HG03139 (cell line): ENCODE data around the gene FADS1.

ENCODE experiments used
- ATAC-seq: cut with Tn5 transposase; IDR thresholded peaks from one replicate; pipeline ENCODE4 v1.9.1; 2021; ENCODE audit not compliant: unreplicated experiment

FADS1 gene

GRCh38 chr11:61797263-61797944 lies 19.4 kb downstream of the FADS1 start:
- ATAC-seq, result no peak

- ATAC-seq, result no peak
Measured at GRCh38 chr11:61795876-61796526, 20.8 kb downstream of the FADS1 start.

- no peak for ATAC-seq
Measured at GRCh38 chr11:61795459-61795858, 21.3 kb downstream of the FADS1 start.

- ATAC-seq, result no peak
Measured at GRCh38 chr11:61794579-61794978, 22.2 kb downstream of the FADS1 start.

GRCh38 chr11:61793829-61794204 lies 23.0 kb downstream of the FADS1 start:
- ATAC-seq, result no peak

GRCh38 chr11:61793083-61793828 lies 23.5 kb downstream of the FADS1 start:
- ATAC-seq, result peak; percentile 28

- peak; percentile 73 for ATAC-seq
Measured at GRCh38 chr11:61792310-61793082, 24.3 kb downstream of the FADS1 start, which contains the start of the genes FEN1 and TMEM258. Gene FEN1 (plus strand): TSS chr11:61792911. CDS start chr11:61795362, 2,451 bp downstream. Gene TMEM258 (minus strand): TSS chr11:61792599. CDS start chr11:61792558, 41 bp downstream.

- ATAC-seq, result no peak
Measured at GRCh38 chr11:61791737-61792309, 25.0 kb downstream of the FADS1 start.

- no peak for ATAC-seq
Measured at GRCh38 chr11:61787928-61788491, 28.8 kb downstream of the FADS1 start.

- no peak for ATAC-seq
Measured at GRCh38 chr11:61785837-61786402, 30.9 kb downstream of the FADS1 start.

- ATAC-seq, result no peak
Measured at GRCh38 chr11:61784506-61784805, 32.3 kb downstream of the FADS1 start.

GRCh38 chr11:61783717-61784505 lies 32.9 kb downstream of the FADS1 start:
- ATAC-seq, result no peak

GRCh38 chr11:61782841-61783240 lies 34.0 kb downstream of the FADS1 start:
- ATAC-seq, result no peak

- no peak for ATAC-seq
Measured at GRCh38 chr11:61782299-61782698, 34.5 kb downstream of the FADS1 start.

GRCh38 chr11:61781585-61781984 lies 35.2 kb downstream of the FADS1 start:
- ATAC-seq, result no peak

GRCh38 chr11:61780581-61781162 lies 36.1 kb downstream of the FADS1 start:
- ATAC-seq, result no peak

- no peak for ATAC-seq
Measured at GRCh38 chr11:61779666-61780525, 36.9 kb downstream of the FADS1 start.
